COLO668 (cell line): ENCODE results near the gene G2E3.

Experiments
- DNase-seq: peaks from one replicate; lab custom pipeline; 2025; ENCODE audit not compliant: unreplicated experiment; lab: John Stamatoyannopoulos, UW

G2E3 gene

DNA sequence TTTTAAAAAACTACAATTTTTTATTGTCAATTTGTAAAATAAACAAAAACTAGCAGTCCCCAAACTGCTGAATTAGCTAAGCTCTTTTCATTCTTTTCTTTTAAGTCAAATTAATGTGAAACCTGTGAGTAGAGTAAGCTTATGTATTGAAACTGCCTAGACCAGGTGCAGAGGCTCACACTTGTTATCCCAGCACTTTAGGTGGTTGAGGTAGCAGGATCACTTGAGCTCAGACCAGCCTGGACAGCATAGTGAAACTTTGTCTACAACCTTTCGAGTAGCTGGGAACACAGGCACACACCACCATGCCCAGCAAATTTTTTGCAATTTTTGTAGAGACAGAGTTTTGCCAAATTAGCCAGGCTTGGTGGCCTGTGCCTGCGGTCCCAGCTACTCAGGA, 89.5 kb downstream of the G2E3 start:
- no peak for DNase-seq

DNA sequence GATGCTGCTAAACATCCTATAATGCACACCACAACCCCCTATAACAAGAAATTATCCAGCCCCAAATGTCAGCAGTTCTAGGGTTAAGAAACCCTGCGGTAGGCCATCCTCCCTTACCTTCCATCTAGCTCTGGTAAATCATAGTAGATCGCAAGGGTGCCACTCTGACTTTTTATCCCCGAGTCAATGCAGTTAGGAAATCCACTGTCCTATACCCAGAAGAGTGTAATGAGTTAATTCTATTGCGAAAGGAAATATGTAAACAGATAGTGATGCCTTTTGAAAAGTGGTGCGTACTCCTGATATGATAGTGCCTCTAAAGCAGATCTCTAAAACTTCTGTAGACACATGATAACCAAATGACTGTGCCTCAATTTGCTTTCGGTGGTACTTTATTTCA, 93.0 kb downstream of the G2E3 start:
- DNase-seq, result no peak

DNA sequence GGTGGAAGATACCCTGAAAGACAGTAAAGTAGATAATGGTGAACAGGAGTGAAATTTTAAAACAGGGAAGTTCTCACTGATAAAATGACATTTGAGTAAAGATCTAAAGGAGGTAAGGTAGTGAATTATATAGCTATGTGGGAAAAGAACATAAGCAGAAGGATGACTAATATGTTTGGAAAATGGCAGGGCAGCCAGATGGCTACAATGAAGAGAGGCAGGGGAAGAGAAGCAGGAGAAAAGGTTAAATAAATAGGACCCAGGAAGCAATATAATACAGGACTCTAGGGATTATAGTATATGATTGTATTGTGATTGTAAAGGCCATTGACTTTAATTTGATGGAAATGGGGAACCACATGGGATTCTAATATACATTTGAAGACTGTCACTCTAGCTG, 96.2 kb downstream of the G2E3 start:
- DNase-seq, result no peak

GRCh38 chr14:30655658-30656057, 96.7 kb downstream of the G2E3 start:
- DNase-seq, result no peak

DNA sequence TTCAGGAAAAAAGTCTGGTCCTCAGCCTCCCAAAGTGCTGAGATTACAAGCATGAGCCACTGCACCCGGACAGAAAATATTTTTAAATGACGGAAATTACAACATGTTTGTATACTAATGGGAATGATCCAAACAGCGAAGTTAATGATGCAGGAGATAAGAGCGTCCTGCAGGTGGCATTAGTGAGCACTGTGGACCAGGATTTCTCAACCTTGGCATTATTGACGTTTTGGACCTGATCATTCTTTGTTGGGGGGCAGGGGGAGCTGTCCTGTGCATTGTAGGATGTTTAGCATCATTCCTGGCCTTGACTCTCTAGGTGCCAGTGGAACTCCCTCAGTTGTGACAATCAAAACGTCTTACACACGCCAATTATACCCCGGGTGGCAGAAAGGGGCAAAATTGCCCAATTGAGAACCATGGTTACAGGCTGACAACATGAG, 97.3 kb downstream of the G2E3 start:
- peak; percentile 22 for DNase-seq

GRCh38 chr14:30657050-30657449, 98.1 kb downstream of the G2E3 start:
- no peak for DNase-seq

DNA sequence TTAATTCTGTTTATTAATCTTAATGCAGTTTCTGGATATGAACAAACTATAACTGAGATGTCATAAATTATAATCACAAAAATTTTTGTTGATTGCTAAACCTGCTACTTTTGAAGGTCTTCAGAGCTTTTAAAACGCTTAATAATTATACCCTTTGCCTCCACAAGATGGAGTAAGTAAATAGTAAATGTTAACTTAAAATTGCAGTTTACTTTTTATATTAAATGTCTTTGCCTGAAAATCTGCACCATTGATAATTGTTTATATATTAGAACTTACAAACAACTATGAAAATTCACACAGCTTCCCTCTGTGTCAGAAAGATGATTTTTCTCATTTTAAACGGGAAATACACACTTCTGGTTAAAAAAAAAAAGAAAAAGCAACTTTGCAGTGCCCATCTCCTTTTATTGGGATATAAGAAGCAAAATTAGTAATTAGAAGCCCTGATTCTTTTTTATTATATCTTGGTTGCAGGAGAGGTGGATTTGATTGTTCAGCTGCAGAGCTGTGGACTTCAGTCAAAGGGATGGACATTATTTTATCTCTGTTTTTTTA, 98.7 kb downstream of the G2E3 start:
- no peak for DNase-seq

DNA sequence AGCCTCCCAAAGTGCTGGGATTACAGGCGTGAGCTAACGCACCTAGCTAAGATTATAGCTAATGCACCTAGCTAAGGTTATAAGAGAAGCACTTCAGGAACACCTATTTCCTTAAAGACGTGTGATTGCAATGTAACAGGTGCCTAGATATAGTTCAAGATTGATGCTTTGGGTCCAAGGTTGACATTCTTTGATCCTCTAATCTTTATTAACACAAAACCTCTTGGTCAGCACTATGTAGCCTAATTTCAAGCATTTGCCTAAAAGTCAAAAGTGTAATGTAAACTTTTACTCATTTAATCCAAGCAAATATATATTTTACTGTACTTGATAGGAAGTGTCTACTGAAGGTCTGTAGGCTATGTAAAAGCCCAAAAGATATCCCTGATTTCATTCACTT, 99.7 kb downstream of the G2E3 start:
- no peak for DNase-seq

GRCh38 chr14:30669594-30669993, 110.6 kb downstream of the G2E3 start:
- no peak for DNase-seq
